Panc1 (cell line): ENCODE measurements around the gene GREB1L. TPM values are rescaled to one million over a fixed set of nuclear protein-coding genes. Genes with fewer than 3 reads are reported as not detected.

Source experiments
- ATAC-seq: fragments of 200-7000 bp; cut with Tn5 transposase; 2 replicates; pipeline ENCODE4 v1.9.1; 2020; ENCODE audit warnings: mild to moderate bottlenecking, moderate library complexity
- BruUV-seq: library from RNA; stranded (reverse); fragments of 400-500 nt; replicated peaks from 2 replicates; lab custom pipeline; 2021; lab: Mats Ljungman, UMichigan
- CTCF ChIA-PET: fragments of 300-600 bp; sonication (Branson Sonifier 250); formaldehyde crosslinking; loops from one replicate; lab custom pipeline; 2022; ENCODE audit warnings: antibody characterized with exemption; lab: Charles Lee
- POLR2A ChIA-PET: fragments of 300-600 bp; sonication (Branson Sonifier 250); formaldehyde crosslinking; loops from one replicate; lab custom pipeline; 2022; ENCODE audit warnings: antibody characterized with exemption; lab: Charles Lee
- DNase-seq: peaks from one replicate; pipeline ENCODE4 v3.0.0-alpha.2; 2010; ENCODE audit warnings: low read depth, low spot score
- H3K27ac ChIP-seq: 2 replicates; pipeline ENCODE4 v1.5.1; 2011; ENCODE audit warnings: mild to moderate bottlenecking, low read length, inconsistent platforms
- H3K27me3 ChIP-seq: fragments of 200-500 bp; sonication (Bioruptor generic); 2 replicates; pipeline ENCODE4 v1.6.0; 2014; ENCODE audit warnings: low read length, inconsistent platforms; ENCODE audit not compliant: control insufficient read depth, insufficient read depth
- H3K36me3 ChIP-seq: fragments of 200-500 bp; sonication (Bioruptor generic); 2 replicates; pipeline ENCODE4 v1.5.1; 2014; ENCODE audit warnings: inconsistent platforms, mild to moderate bottlenecking, low read length, moderate library complexity; ENCODE audit not compliant: control insufficient read depth, insufficient read depth
- H3K4me1 ChIP-seq: 2 replicates; pipeline ENCODE4 v1.5.1; 2011; ENCODE audit warnings: inconsistent platforms, mild to moderate bottlenecking, low read length, moderate library complexity; ENCODE audit not compliant: control insufficient read depth, insufficient read depth
- H3K4me3 ChIP-seq, 2 experiments: 2 replicates each; pipeline ENCODE4 v1.5.1; 2011 to 2012; ENCODE audit warnings: low read depth in 2 of 2, low read length in 2 of 2, mild to moderate bottlenecking in 2 of 2, inconsistent platforms in 1 of 2, moderate library complexity in 1 of 2
- H3K9me3 ChIP-seq: fragments of 200-500 bp; sonication (Bioruptor generic); 2 replicates; pipeline ENCODE4 v1.5.1; 2014; ENCODE audit warnings: low read depth, mild to moderate bottlenecking, inconsistent platforms, low read length, moderate library complexity; ENCODE audit not compliant: control insufficient read depth, insufficient read depth
- POLR2AphosphoS5 ChIP-seq: IDR thresholded peaks from 2 replicates; pipeline ENCODE4 v1.6.1; 2012; ENCODE audit warnings: mild to moderate bottlenecking, low read depth, low read length, moderate library complexity
- SIN3A ChIP-seq: IDR thresholded peaks from 2 replicates; pipeline ENCODE4 v1.6.1; 2012; ENCODE audit warnings: low read depth, mild to moderate bottlenecking, low read length, moderate library complexity, borderline replicate concordance; ENCODE audit not compliant: insufficient read depth
- TCF7L2 ChIP-seq: IDR thresholded peaks from 2 replicates; pipeline ENCODE4 v1.6.1; 2011; ENCODE audit warnings: mild to moderate bottlenecking, low read depth, low read length, inconsistent platforms
- in situ Hi-C: cut with HindIII; loops from 2 replicates; pipeline ENCODE4 v1.10.0; 2016; ENCODE audit warnings: low sequenced_read_pairs, low pct_unique_long_range_greater_than_20kb
- intact Hi-C: fragments of 100-400 bp; cut with micrococcal nuclease; formaldehyde crosslinking; loops from one replicate; pipeline ENCODE4 v1.10.0; 2022; ENCODE audit not compliant: unreplicated experiment
- total RNA-seq: library from RNA; stranded (reverse); gene quantifications from one replicate; pipeline ENCODE4 v1.2.1, GENCODE V29; 2021; ENCODE audit not compliant: unreplicated experiment
- TF ChIP-seq, protein P1 (sequence below), 2 experiments: IDR thresholded peaks; 2 replicates each; pipeline ENCODE4 v1.6.1; 2011 to 2012; ENCODE audit warnings: low read depth in 2 of 2, control low read depth in 1 of 2, low read length in 1 of 2, mild to moderate bottlenecking in 1 of 2, moderate library complexity in 1 of 2; ENCODE audit not compliant: insufficient read depth in 1 of 2
- TF ChIP-seq, protein P2 (sequence below): fragments of 450-650 bp; IDR thresholded peaks from 2 replicates; pipeline ENCODE4 v1.5.1; 2017; ENCODE audit warnings: mild to moderate bottlenecking

GREB1L gene
- total RNA-seq, 1 experiment from 2014 or later = 11.0 TPM

GRCh38 chr18:21230436-21230835, 11.6 kb upstream of the GREB1L start:
- Histone ChIP-seq H3K36me3 (no peaks in the 10 kb centered on the region), H3K4me3 (no peak overlapping the region), H3K27me3 (no peaks in the 10 kb centered on the region), H3K4me1 (no peaks in the 10 kb centered on the region), H3K9me3 (no peaks in the 10 kb centered on the region), H3K27ac (no peak overlapping the region)
- in situ Hi-C loops = no loop called here
- no peak for DNase-seq
- intact Hi-C loops = no loop called here
- POLR2A ChIA-PET = no interaction called here
- no TSS peak for BruUV-seq
- CTCF ChIA-PET = no interaction called here
- ATAC-seq = no peak
- TF ChIP-seq, protein P1, sequence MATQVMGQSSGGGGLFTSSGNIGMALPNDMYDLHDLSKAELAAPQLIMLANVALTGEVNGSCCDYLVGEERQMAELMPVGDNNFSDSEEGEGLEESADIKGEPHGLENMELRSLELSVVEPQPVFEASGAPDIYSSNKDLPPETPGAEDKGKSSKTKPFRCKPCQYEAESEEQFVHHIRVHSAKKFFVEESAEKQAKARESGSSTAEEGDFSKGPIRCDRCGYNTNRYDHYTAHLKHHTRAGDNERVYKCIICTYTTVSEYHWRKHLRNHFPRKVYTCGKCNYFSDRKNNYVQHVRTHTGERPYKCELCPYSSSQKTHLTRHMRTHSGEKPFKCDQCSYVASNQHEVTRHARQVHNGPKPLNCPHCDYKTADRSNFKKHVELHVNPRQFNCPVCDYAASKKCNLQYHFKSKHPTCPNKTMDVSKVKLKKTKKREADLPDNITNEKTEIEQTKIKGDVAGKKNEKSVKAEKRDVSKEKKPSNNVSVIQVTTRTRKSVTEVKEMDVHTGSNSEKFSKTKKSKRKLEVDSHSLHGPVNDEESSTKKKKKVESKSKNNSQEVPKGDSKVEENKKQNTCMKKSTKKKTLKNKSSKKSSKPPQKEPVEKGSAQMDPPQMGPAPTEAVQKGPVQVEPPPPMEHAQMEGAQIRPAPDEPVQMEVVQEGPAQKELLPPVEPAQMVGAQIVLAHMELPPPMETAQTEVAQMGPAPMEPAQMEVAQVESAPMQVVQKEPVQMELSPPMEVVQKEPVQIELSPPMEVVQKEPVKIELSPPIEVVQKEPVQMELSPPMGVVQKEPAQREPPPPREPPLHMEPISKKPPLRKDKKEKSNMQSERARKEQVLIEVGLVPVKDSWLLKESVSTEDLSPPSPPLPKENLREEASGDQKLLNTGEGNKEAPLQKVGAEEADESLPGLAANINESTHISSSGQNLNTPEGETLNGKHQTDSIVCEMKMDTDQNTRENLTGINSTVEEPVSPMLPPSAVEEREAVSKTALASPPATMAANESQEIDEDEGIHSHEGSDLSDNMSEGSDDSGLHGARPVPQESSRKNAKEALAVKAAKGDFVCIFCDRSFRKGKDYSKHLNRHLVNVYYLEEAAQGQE (IDR thresholded peaks at IDR 0.05; ENCODE audit: insufficient read depth in 1 of 2, low read depth in 2 of 2, low read length in 1 of 2) = no peak
- TF ChIP-seq POLR2AphosphoS5 (no peak), TCF7L2 (no peak), SIN3A (no peak)
- TF ChIP-seq, protein P2, sequence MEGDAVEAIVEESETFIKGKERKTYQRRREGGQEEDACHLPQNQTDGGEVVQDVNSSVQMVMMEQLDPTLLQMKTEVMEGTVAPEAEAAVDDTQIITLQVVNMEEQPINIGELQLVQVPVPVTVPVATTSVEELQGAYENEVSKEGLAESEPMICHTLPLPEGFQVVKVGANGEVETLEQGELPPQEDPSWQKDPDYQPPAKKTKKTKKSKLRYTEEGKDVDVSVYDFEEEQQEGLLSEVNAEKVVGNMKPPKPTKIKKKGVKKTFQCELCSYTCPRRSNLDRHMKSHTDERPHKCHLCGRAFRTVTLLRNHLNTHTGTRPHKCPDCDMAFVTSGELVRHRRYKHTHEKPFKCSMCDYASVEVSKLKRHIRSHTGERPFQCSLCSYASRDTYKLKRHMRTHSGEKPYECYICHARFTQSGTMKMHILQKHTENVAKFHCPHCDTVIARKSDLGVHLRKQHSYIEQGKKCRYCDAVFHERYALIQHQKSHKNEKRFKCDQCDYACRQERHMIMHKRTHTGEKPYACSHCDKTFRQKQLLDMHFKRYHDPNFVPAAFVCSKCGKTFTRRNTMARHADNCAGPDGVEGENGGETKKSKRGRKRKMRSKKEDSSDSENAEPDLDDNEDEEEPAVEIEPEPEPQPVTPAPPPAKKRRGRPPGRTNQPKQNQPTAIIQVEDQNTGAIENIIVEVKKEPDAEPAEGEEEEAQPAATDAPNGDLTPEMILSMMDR = no peak

DNA sequence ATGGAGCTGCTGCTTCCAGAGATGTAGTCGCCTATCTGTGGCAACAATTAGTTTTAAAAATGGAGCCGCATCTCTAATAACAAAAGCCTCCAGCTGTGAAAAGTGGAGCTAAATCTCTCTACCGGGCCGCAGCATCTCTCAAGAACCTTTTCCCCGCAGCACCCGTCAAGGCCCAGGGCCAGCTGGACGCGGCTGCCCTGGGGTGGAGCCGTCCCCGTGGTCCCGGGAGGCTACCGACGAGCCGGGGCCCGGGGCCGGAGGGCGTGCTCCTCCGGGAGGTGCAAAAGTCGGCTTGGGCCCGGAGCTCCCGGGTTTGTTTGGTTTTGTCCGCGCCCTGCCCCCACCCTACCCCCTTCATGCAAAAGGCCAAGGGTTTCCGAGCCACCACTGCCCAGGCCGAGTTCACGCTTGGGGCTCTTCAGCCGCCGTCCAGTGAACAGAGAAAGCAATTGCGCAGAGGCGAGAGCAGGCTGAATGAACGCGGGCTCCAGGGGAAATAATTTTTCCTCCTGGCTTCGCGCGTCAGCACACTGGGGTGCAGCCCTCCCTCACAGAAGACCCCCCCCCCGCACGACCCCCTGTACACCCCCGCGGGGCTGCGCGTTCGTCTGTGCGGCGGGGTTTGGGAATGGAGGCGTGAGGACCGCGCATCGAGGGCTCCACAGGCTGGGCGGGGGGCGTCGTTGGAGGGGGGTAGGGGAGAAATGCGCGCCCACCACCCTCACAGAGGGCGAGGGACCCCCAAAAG, 557 bp upstream of the GREB1L start:
- Histone ChIP-seq H3K4me3 (peak overlapping the region; percentile 39 to 57), H3K36me3 (no peaks in the 10 kb centered on the region), H3K4me1 (no peaks in the 10 kb centered on the region; the same call in 1 of the 2 replicates), H3K27me3 (no peaks in the 10 kb centered on the region), H3K27ac (peak overlapping the region; percentile 31), H3K9me3 (no peaks in the 10 kb centered on the region)
- in situ Hi-C loops (no loop called here), intact Hi-C loops (no loop called here)
- CTCF ChIA-PET = no interaction called here
- DNase-seq (no peak), ATAC-seq (peak; percentile 75)
- POLR2A ChIA-PET = interaction anchor here (0.6 kb wide), 1 partner anchor 132 kb away, joined by 3 read pairs; no protein-coding TSS in a partner anchor
- TF ChIP-seq, protein P1 (IDR thresholded peaks at IDR 0.05; ENCODE audit: insufficient read depth in 1 of 2, low read depth in 2 of 2, low read length in 1 of 2) = no peak
- no TSS peak for BruUV-seq
